Measurements from ENCODE around the gene TMC8.
"Not testable (repeated sequence)": the region's sequence is repeated elsewhere in the genome, so short reads cannot be mapped to it uniquely, and the experiment has no call there.

The TMC8 gene

DNA sequence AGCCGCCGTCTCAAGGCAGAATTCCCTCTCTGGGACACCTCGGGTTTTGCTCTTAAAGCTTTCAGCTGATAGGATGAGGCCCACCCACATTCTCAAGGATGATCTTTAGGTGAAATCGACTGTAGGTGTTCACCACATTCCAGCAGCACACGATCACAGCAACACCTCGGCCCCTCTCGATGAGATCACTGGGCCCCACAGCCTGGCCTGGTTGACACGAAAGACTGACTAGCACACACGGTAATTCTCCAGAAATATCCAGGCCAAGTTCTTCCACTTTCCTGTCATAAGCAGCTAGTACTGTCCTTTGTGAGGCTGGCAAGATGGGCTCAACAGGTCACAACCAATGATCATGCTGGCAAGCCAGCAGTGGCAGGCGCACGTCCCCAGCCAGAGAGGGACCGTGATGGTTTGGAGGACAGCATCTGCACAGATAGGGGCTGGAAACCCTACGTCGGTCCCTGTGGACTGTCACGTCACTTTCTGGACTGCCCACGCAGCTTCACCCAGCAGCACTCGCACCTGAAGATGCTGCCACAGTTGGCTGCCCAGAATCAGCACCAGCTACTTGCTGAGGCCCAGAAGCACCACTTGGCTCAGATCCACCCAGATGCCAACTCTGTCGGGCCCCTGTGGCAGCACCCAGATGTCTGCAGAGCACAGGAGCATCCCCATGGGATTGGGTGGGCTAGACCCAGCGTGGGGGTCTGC is 19.4 kb upstream of the TMC8 start:
- DNase-seq (ENCODE audit: low spot score), result no peak

DNA sequence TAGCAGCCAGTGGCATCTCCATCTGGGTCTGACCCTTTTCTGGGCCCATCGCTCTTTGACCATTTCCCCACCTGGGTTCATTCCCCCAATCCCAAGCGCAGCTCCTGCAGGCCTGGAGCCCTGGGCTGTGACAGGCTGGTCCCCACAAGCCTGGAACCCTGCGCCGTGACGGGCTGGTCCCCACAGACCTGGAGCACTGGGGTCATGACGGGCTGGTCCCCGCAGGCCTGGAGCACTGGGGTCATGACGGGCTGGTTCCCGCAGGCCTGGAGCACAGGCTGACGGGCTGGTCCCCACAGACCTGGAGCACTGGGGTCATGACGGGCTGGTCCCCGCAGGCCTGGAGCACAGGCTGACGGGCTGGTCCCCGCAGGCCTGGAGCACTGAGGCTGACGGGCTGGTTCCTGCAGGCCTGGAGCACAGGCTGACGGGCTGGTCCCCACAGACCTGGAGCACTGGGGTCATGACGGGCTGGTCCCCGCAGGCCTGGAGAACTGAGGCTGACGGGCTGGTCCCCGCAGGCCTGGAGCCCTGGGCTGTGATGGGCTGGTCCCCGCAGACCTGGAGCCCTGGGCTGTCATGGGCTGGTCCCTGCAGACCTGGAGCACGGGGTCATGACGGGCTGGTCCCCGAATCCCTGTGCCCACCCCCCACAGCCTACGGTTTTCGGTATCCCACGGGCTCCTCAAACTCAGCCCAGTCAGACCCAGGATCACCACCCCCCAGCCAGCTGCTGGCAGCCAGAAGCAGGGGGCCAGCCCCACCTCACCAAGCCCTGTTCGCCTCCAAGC is 18.6 kb upstream of the TMC8 start:
- DNase-seq (ENCODE audit: low spot score), result no peak

DNA sequence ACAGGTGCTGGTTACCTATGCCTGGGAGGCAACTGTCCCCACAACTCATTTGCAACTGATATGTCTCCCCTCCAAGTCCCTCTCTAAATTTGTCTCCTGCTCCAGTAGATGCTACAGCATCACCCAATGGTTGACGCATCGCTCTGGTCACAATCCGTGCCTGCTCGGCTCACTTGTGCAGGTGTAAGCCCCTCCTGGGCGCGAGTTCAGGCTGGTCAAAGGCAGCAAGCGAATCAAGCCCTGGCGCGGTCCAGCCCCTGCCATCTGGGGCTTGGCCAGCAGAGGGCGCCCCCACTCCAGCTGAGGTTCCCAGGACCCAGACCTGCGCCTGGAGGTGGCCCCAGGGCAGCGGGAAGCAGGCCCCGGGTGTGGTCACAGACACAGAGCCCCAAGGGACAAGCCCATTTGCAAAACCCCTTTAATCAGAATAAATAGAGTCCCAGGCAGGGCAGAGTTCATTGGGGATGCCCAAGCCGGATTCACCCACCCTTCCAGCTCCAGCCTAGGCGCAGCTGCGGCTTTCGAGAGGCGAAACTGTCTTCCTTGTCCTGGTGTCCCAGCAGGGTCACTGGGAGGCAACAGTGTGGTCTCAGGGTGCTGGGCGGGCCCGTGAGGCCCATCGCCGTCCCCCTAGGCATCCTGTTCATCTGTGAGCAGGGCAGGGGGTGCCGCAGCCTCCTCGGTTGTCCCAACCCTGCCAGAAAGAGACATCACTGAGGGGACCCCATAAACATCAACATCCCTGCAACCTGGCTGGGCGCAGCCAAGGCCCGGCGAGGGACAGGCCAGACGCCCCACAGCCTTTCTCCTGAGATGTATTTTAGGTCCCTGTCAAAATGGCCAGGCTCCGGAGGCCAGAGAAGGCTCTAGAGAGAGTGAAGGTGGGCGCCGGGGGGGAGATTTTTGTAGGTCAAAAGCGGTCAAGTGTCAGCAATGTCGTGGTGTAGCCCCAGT is 17.8 kb upstream of the TMC8 start:
- peak; percentile 59 for DNase-seq (ENCODE audit: low spot score)

DNA sequence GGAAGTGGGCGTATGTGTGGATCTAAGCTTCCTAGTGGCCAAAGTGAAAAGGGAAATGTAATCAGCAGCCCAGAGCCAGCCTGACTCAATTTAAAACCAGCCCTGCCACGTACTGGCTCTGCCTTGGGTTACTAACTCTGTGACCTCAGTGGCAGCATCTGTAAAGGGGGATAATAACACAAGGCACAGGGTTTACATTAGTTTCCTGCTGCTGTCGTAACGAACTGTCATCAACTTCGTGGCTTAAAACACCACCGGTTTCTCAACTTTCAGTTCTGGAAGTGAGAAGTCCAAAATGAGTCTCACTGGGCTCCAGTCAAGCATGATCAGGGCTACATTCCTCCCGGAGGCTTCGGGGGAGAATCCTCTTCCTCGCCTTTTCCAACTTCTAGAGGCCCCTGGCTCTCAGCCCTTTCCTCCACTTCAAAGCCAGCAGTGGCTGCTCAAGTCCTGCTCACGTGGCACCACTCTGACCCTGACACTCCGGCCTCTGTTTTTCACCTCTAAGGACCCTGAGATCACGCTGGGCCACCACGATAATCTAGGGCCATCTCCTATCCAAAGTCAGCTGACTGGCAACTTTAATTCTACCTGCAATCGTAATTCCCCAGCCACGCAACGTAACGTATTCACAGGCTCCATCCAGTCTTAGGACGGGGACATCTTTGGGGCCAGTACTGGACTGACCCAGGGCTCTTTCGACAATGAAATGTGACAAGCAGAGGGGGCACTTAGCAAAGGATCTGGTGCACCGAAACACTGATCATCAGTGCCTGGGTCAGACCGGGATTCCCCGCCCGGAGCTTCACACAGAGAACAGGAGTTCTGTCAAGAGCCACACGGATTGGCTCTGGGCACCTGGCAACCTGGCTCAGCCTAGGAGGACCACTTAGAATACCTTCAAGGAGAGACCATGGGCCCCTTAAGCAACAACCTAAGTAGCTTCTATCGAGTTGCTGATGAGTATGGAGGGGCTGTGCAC is 16.5 kb upstream of the TMC8 start:
- DNase-seq (ENCODE audit: low spot score), result no peak

DNA sequence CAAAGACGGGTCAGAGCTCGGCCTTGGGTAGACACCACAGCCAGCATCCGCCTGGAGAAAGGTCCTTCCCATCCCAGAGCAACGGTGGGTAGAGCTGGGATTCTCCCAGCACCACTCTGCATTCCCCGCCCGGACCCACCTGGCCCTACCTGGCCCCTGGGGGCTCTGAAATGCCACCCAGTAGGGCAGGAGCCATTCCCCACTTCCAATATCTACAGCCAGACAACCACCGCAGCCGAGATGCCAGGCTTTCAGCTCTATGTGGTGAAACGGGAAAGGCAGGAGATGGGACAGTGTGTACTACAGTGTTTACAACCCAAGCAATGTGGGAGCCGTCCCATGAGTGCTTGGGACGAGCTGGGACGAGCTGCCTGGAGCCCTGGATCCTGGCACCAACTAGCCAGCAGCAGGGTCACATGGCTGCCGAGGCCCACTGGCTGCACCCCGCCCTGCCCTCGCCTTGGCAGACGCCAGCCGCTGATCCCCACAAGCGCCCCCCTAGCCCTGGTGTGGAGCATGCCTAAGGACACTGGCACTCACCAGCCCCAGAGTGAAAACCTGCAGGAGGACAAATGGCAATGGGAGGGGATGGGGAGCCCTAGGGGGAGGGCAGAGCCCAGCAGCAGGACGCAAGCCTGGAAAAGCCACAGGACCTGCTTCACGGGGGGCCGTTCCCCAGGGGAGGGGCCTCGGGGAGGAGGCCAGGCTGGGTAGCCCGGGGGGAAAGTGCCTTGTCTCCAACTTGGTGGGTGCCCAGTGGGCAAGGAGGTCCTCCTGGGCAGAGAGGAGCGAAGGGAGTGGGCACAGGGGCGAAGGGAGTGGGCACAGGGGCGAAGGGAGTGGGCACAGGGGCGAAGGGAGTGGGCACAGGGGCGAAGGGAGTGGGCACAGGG is 15.5 kb upstream of the TMC8 start:
- DNase-seq (ENCODE audit: low spot score), result no peak

DNA sequence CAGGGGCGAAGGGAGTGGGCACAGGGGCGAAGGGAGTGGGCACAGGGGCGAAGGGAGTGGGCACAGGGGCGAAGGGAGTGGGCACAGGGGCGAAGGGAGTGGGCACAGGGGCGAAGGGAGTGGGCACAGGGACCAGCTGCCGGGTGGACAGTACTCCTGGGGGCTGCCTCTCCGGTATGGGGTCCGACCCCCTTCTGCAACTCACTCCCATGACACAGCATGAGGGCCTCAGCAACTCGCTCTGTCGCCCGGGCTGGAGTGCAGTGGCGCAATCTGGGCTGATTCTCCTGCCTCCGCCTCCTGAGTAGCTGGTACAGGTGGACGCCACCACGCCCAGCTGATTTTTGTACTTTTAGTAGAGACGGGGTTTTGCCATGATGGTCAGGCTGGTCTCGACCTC is 14.8 kb upstream of the TMC8 start:
- not testable (repeated sequence) for DNase-seq (ENCODE audit: low spot score)

DNA sequence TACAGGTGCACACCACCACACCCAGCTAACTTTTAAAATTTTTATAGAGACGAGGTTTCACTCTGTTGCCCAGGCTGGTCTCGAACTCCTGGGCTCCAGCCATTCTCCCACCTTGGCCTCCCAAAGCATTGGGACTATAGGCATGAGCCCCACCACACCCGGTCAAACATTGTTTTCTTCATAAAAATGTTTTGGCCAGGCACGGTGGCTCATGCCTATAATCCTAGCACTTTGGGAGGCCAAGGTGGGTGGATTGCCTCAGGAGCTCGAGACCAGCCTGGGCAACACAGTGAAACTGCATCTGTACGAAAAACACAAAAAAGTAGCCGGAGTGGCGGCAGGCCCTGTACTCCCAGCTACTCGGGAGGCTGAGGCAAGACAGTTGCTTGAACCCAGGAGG is 14.2 kb upstream of the TMC8 start:
- DNase-seq (ENCODE audit: low spot score), result no peak

DNA sequence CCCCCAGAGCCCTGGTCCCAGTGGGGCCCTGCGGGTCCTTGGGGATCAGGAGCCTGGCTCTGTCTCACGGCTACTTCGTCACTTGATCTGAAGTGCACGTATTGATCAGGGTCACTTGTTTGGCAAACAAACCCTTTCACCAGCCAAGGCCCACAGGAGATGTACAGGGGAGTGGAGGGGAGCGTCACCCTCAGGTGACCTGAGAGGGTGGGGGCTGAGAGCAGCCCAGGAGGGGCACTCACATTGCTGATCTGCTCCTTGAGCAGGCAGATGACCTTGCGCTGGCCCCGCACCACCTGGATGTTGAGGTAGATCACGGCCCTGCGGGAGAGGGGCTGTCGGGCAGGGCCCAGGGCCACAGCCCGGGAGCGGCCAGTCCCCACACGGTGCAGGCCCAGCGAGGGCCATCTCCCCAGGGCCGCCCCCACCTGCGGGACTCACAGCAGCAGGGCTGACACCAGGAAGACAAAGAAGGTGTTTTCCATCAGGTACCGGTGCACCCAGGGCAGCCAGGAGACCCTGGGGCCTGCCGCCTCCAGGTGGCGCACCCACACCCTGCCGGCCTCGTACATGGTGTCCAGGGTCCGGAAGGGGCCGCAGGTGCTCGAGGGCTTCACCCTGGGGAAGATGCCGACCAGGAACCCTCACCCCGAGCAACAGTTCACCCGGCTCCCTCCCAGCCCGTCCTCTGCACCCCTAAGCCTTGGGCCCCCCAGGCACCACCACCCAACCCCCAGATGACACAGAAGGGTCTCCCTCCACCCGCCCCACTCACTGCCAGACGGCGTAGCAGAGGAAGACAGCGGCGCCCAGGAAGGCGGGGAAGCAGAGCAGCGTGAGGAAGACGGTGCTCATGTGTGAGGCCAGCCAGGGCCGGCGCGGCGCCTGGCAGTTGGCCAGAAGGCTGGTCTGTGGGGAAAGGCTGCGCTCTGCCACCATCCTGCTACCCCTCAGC is 13.3 kb upstream of the TMC8 start:
- DNase-seq (ENCODE audit: low spot score), result no peak

DNA sequence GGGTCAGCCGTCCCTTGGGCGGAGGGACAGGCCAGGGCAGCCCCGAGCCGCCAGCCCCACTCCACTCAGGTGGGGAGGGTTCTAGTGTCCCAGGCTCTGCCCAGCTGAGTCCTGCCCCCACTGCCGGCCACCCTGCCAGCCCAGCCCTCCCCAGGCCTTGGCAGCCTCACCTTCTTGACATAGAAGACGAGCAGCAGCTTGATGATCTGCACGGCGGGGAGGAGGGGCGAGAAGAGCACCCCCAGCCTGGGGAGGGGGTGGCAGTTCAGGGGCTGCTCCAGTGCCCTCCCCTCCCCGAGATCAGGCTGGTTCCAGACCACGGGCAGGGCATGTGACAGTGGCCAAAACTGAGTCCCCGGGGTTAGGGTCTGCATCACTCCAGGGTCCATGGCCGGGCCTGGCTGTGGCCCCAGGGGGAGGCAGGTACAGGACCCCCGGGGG is 11.8 kb upstream of the TMC8 start:
- DNase-seq (ENCODE audit: low spot score), result no peak

DNA sequence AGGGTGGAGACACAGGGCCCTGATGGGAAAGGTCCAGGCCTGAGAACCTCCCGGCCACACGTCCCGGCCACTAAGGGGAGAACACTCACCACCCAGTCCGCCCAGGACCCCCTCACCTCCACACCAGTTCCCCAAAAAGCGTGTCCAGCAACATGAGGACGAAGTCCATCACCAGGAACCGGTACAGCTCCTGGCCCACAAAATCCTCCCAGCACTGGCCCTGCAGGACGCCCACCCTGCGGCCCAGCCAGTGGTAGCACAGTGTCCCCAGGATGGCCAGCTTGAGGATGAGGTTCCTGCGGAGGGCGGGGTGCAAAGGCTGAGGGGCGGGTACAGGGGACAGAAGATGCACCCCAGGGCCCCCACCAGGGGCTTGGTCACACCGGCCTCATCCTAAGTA is 10.0 kb upstream of the TMC8 start:
- DNase-seq (ENCODE audit: low spot score), result no peak

DNA sequence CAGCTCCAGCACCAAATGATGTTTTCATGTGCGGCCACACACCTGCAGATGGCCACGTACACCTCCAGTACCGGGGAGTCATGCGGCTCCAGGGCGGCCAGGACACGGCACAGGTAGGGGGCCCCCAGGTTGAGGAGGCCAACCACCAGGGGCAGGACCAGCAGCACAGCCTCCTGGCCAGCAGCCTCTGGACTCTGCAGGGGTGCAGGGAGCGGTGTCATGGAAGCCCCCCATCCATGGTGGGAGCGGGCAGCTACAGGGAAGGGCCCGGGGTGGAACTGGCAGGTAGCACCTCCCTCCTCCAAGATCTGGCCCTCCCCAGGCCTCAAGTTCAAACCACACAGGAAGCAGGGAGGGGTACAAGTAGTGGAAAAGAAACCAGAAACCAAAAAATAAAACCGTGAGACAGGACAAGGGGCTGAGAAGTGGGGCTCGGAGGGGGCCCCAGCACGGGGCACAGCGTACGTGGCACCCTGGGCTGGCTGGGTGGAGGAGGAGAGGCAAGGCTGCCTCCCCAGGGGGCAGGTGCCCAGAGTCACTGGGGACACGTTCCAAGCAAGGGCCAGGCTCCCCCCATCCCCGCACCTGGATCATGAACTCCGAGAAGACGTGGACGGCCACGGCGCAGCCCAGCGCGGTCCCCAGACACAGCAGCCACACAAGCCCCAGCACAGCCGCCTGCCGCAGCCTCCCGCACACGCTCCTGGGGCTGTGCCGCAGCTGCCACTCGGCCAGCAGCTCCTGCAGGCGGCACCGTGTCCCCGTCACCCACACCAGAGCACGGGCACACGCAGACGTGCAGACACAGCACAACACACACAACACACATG is 9.4 kb upstream of the TMC8 start:
- DNase-seq (ENCODE audit: low spot score), result no peak

DNA sequence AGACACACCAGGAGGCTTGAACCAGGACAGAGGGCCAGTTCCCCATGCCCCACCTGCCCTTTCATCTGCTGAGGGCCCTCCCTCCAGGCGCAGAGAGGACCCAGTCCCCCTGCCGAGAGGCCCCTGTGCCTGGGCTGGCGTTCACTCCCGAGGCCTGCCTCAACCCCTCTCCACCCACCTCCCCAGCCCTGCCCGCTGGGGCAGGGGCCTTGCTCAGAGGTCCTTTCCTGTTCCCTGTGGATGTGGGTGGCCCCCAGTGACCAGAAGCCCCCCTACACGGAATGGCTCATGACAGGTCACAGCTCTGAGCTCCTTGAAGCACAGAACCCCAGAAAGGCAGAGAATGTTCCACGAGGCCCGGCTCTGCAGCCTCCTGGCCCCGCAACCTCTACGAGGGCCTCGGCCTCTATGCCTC is 8.8 kb upstream of the TMC8 start:
- no peak for DNase-seq (ENCODE audit: low spot score)

DNA sequence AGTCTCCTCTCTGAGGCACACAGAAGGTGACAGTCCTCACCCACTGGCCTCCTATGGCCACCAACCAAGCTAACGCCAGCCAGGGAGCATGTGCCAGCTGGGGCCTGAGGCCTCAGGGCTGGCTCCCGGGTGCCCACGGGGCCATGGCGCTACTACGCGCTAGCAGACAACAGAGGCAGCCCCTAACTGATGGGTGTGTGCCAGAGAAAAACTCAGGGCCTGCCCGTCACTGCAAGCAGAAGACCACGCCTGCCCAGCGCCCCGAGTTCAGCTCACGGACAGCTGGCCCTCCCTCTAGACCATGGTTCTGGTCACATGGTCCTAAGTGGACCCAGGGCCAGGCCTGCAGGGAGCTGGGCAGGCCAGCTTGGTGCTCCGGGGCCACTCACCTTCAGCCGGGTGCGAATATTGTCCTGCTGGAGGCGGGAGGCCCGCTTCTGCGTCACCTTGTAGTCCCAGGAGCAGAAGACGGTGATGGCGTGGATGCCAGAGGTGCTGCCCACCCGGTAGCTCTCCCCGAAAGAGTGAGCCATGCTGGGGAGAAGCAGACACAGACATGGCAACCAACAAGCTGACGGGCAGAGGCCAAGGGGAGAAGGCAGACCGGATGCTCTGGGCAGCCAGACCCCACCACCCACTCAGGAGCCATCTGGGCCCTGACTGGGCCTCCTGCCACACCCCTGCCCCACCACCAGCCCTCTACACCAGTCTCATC is 8.2 kb upstream of the TMC8 start:
- no peak for DNase-seq (ENCODE audit: low spot score)

DNA sequence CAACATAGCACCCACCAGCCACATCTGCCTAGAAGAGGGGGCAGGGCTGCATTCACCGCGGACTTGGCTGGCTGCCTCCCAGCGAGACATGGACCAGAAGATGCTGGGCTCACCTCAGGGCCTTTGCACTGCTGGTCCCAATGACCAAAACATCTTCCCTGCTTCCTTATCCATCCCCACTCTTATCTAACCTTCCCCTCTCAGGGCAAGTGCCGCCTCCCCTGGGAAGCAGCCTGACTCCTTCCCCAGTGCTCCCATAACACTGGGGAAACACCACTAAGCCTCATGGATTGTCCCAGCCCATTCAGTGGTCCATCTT is 7.7 kb upstream of the TMC8 start:
- no peak for DNase-seq (ENCODE audit: low spot score)

DNA sequence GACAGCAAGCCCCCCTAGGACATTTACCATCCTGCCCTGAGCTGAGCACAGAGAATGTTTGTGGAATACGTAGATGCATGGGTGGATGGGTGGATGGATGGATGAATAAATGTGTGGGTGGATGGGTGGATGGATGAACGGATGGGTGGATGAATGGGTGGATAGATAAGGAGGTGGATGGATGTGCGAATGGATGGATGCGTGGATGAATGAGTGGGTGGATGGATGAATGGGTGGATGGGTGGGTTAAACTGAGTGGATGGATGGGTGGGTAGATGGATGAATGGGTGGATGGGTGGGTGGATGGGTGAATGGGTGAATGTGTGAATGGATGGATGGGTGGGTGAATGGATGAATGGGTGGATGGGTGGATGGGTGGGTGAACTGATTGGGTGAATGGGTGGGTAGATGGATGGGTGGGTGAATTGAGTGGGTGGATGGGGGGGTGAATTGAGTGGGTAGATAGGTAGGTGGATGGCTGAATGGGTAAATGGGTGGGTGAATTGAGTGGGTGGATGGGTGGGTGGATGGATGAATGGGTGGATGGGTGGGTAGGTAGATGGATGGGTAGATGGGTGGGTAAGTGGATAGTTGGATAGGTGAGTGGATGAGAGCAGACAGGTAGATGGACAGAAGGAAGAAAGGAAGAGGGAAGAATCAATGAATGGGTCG is 7.2 kb upstream of the TMC8 start:
- no peak for DNase-seq (ENCODE audit: low spot score)

DNA sequence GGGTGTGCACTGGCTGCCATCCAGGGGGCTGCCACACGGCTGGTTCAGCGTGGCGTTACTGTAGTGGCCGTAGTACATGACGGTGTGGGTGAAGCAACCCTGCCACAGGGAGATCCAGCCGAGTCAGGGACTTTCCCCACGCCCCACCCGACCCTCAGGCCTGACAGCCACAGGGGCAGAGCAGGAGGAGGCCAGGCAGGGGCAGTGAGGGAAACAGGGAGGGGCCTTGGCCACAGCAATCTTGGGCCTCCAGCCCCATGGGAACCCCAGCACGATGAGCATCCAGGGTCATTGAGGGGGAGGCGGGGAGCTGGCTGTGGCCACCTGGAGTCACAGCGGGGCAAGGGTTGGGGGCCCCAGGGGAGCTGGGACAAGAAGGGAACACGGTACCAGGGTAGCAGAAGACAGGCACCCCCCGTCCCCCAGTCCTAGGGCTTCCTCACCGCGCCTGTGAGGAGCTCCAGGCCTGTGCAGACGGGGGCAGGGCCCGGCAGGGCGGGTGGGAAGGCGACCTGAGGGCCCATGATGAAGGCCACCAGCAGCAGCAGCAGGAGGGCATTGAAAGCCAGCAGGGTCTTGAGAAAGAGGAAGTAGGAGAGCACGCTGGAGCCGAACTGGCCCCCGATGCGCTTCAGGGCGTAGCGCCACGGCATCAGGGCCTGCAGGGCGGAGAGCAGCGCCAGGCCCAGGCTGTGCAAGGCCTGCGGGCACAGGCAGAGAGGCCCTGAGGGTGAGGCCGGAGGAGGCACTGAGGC is 6.3 kb upstream of the TMC8 start:
- no peak for DNase-seq (ENCODE audit: low spot score)

DNA sequence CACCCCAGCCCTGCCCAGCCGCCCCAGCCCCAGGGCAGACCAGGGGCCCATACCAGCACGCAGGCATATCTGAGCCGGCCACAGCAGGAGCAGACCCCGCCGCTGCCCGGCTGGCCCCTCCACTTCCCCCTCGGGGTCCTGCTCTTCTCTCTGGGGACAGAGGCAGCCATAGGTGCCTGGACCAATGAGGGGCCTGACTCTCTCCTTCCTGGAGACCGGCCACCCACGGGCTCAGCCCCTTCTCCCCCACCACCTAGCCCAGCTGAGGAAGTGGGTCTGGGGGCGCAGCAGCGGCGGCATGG is 5.8 kb upstream of the TMC8 start:
- no peak for DNase-seq (ENCODE audit: low spot score)

Data from SW480 (cell line).